ENCODE measurements around the gene ALK.

Gene ALK

GRCh38 chr2:29560566-29560965 lies 360.8 kb downstream of the ALK start:
- no peak for TF ChIP-seq CTCF (IDR thresholded peaks at IDR 0.05; ENCODE audit: control insufficient read depth, insufficient read depth, low read depth, low read length, missing control alignments)
- H3K4me3 ChIP-seq (ENCODE audit: control insufficient read depth, low read depth, low read length) = no peak overlapping the region
- DNase-seq (ENCODE audit: low read depth) = no peak

GRCh38 chr2:29560030-29560429 lies 361.4 kb downstream of the ALK start:
- no peak overlapping the region for H3K4me3 ChIP-seq (ENCODE audit: control insufficient read depth, low read depth, low read length)
- no peak for DNase-seq (ENCODE audit: low read depth)
- no peak for TF ChIP-seq CTCF (IDR thresholded peaks at IDR 0.05; ENCODE audit: control insufficient read depth, insufficient read depth, low read depth, low read length, missing control alignments)

- TF ChIP-seq CTCF (IDR thresholded peaks at IDR 0.05; ENCODE audit: control insufficient read depth, insufficient read depth, low read depth, low read length, missing control alignments) = no peak
- no peak overlapping the region for H3K4me3 ChIP-seq (ENCODE audit: control insufficient read depth, low read depth, low read length)
- no peak for DNase-seq (ENCODE audit: low read depth)
Measured at GRCh38 chr2:29559578-29559977, 361.8 kb downstream of the ALK start.

- no peak overlapping the region for H3K4me3 ChIP-seq (ENCODE audit: control insufficient read depth, low read depth, low read length)
- TF ChIP-seq CTCF (IDR thresholded peaks at IDR 0.05; ENCODE audit: control insufficient read depth, insufficient read depth, low read depth, low read length, missing control alignments) = no peak
- DNase-seq (ENCODE audit: low read depth) = no peak
Measured at GRCh38 chr2:29558097-29558496, 363.3 kb downstream of the ALK start.

- no peak overlapping the region for H3K4me3 ChIP-seq (ENCODE audit: control insufficient read depth, low read depth, low read length)
- TF ChIP-seq CTCF (IDR thresholded peaks at IDR 0.05; ENCODE audit: control insufficient read depth, insufficient read depth, low read depth, low read length, missing control alignments) = no peak
- DNase-seq (ENCODE audit: low read depth) = no peak
Measured at GRCh38 chr2:29557268-29557667, 364.1 kb downstream of the ALK start.

- no peak for TF ChIP-seq CTCF (IDR thresholded peaks at IDR 0.05; ENCODE audit: control insufficient read depth, insufficient read depth, low read depth, low read length, missing control alignments)
- H3K4me3 ChIP-seq (ENCODE audit: control insufficient read depth, low read depth, low read length) = no peak overlapping the region
- DNase-seq (ENCODE audit: low read depth) = no peak
Measured at GRCh38 chr2:29549069-29549380, 372.4 kb downstream of the ALK start.

GRCh38 chr2:29544917-29545316 lies 376.5 kb downstream of the ALK start:
- no peak for DNase-seq (ENCODE audit: low read depth)
- no peak overlapping the region for H3K4me3 ChIP-seq (ENCODE audit: control insufficient read depth, low read depth, low read length)
- no peak for TF ChIP-seq CTCF (IDR thresholded peaks at IDR 0.05; ENCODE audit: control insufficient read depth, insufficient read depth, low read depth, low read length, missing control alignments)

All from AG09309 (cell line).